Inferior parietal cortex (tissue), 1 donor: ENCODE measurements around the gene SORCS1.

Experiments
- DNase-seq: peaks from one replicate; pipeline ENCODE4 v3.0.0-alpha.2; 2016; ENCODE audit errors: extremely low spot score

The SORCS1 gene

DNA sequence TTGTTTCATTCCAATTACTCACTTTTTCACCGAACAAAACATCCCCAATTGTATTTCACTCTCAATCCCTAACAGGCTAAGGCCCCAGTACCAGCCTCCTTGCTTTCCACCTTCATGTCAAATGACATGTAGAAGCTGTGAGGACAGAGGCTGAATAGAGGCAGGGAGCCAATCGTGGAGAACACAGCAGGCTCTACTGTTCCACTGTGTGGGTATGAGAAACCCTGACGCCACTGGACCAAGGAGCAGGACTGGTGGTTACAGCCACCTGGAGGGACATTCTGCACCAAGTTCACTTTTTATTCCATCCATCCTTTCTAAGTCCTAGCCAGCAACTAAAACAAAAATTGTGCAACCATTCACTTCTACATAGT, 502.8 kb downstream of the SORCS1 start:
- no peak for DNase-seq

- DNase-seq, result no peak
Observed at GRCh38 chr10:106661133-106661766, 503.3 kb downstream of the SORCS1 start.

- no peak for DNase-seq
Observed at GRCh38 chr10:106660550-106660949, 504.0 kb downstream of the SORCS1 start.

- DNase-seq, result no peak
Observed at GRCh38 chr10:106655636-106656035, 508.9 kb downstream of the SORCS1 start.

- no peak for DNase-seq
Observed at GRCh38 chr10:106655165-106655564, 509.3 kb downstream of the SORCS1 start.

DNA sequence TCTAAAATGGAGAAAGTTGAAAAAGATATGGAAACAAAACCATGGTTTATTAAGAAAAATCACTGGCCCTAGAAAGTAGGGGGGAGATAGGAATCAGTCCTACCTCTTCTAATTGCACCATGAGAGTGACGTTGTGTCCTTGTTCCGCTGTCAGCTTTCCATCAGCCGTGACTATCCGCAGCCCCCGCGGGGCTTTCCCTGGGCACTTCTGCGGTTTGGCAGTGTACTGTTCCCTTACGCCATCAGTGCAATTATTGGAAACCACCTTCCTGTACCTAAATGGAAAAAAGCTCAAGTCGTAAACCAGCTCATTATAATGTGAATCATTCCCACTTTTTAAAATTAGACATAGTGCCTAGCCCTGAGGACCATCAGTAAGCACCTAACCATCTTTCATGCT, 512.2 kb downstream of the SORCS1 start:
- DNase-seq, result no peak

- no peak for DNase-seq
Observed at GRCh38 chr10:106648534-106649481, 515.7 kb downstream of the SORCS1 start.

- DNase-seq, result no peak
Observed at GRCh38 chr10:106643473-106643872, 521.0 kb downstream of the SORCS1 start.

DNA sequence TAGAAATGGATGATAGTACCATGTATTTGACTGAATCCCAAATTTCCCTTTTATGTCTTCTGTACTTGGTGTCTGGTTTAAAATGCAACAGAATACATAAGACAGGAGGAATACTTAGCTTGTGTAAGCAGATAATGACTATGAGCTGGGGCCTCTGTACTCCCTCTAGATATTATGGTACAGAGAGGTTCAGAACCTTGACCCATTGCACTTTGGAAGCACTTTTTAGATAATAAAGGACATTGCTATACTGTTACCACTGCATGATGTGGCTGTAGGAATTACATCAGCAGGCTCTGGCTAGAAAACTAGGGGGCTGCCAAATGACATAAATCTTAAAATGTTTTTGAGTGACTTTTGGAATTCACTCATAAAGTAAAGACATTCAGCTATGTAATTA, 526.6 kb downstream of the SORCS1 start:
- DNase-seq, result no peak

- DNase-seq, result no peak
Observed at GRCh38 chr10:106636766-106637491, 527.6 kb downstream of the SORCS1 start.

DNA sequence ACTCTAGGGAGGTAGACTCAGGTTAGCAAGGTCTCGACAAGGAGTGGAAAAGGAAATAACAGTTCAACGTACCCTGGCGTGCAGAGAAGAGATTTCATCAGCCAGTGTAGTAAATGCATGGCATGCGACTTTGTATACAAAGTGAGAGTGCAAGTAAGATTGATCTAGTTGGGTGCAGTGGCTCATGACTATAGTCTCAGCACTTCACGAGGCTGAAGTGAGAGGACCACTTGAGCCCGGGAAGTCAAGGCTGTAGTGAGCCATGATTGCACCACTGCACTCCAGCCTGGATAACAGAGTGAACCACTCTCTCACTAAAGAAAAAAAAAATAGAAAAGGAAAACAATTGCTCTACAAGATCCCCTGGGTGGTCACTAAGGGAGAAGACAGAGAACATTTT, 528.6 kb downstream of the SORCS1 start:
- DNase-seq, result no peak

DNA sequence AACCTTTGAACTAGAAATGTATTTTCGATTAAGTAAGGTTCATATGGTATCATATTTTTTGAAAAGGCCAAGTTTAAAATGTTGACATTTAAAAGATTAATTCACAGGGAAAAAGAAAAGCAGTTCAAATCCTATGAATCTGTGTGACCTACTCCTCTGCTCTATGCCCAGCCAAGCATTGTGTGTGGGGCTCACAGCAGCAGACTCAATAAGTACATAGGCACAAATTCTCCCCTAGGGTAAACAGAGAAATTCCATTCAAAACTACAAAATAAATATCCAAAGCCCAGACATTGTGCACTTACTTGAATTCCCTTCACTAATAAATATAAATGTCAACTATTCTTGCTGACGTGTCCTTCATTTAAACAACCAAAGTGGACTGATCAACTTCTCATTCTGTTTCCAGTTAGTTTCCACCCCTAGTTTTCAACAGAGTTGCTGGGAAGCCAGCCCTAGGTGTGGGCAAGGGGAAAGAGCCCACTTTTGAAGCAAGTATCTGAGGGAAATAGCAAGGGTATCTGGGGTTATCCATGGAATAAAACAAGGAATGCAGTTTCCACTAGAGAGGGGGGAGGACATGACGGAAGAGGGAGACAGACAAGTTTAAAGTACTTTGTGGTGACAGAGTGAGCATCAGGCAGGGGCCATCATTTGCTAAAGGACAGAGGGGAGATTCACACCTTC, 533.3 kb downstream of the SORCS1 start:
- DNase-seq, result no peak

DNA sequence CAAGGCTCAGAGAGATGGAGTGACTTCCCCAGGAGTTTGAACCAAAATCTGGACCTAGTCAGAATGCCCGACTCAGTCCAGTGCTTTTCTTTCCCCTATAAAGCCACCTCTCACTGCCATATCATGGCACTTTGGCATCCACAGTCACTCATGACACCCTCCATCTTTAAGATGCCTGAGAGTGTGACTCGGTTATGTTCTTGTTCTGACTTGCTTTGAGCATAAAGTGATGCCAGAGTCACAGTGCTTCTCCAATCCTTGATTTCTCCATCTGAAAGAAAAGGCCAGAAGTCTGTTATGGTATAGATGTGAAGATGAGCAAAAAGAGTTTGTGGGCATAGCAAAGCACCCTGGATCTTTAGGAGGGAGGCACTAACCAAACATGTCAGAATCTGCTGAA, 538.1 kb downstream of the SORCS1 start:
- DNase-seq, result no peak

- DNase-seq, result no peak
Observed at GRCh38 chr10:106625751-106626150, 538.8 kb downstream of the SORCS1 start.

DNA sequence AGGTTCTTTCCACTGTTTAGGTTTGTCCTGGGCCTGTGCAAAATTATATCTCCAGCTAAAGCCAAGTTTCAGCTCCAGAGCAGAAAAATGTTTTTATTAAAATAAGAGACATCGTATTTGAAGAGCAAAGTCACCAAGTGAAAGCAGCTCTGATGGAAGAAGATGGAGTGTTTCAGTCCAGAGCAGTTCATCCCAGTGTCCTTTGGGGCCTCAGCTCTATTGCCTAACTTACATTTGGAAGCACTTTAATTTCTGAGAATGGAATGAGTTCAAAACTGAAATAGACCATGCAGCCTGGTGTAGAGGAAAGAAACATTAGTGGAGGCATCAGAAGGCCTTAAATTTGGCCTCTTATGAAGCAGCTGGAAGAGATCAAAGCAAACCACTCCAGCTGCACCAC, 545.2 kb downstream of the SORCS1 start:
- no peak for DNase-seq

DNA sequence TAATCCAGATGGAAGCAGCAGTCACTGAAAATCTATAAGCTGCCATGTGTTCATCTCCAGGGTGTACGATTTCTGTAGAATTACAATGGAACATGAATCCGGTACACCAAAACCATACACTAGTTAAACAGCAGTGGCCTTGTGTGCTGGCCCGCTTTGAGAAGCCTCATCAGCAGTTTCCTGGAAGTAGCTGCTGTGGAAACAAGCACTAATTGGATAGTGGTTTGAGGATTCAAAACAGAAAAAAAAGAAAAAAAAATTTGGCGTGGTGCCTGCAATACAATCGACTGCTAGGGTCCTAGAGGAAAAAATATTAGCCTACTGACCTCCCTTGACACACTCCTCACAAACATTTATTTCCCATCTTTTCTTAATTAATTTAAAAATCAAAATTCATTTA, 545.9 kb downstream of the SORCS1 start:
- DNase-seq, result no peak

GRCh38 chr10:106615081-106615480, 549.4 kb downstream of the SORCS1 start:
- no peak for DNase-seq

DNA sequence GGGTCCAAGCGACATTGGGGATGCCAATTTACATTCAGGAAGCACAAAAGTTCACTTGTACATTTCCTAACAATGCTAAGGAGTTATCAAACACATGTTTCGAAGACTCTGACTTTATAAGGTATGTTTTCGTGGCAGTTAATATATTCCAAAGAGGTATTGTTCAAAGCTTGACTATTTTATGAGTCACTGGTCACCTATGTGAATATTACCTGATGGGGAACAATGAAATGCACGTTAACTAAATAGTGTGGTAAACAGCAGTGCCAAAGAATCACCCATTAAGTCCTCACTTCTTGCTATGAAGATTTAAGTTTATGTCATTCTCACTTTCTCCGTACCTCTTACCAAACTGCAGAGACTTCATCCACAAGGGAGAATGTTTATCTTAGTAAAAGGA, 550.2 kb downstream of the SORCS1 start:
- DNase-seq, result no peak

- no peak for DNase-seq
Observed at GRCh38 chr10:106612381-106612780, 552.1 kb downstream of the SORCS1 start.

DNA sequence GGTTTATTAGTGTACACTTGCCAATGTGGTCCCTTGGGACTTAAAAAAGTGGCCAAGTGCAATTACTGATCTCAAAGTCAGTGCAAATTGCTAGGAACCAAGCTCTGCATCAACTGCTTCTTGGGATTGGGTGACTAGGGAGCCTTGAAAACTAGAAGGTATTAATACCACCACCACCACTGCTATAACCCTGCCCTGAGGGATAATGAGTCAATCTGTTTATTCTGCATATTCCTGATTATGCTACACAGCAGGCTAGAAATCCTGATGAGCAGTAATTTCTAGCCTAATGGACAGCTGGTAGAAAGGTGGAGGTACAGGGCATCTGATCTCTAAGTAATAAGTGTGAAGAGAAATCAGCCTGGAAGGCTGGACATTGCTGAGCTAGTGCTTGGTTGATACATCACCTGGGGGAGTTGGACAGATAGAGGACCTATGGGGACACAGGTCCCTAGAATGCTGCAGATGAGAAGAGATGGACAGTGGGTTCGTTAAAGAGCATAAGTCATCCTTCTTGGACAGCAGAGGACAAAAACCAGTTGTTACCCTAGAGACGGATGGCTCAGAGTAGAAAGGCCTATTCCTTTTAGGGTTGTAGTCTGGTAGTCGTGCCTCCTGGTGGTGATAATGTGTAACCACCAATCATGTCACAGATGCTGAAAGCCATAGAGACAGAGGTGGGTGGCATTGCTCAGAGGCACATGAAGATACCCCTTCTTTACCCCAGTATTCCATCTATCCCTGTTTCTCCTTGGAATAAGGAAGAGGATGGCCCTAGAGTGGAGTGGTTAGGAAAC, 554.8 kb downstream of the SORCS1 start:
- DNase-seq, result no peak

- no peak for DNase-seq
Observed at GRCh38 chr10:106608066-106608465, 556.4 kb downstream of the SORCS1 start.
